ENCODE data around the gene SERTAD1. TPM values are rescaled to one million over a fixed set of nuclear protein-coding genes. Genes with fewer than 3 reads are reported as not detected.
"Not testable (repeated sequence)": the region's sequence is repeated elsewhere in the genome, so short reads cannot be mapped to it uniquely, and the experiment has no call there.

The SERTAD1 gene, protein sequence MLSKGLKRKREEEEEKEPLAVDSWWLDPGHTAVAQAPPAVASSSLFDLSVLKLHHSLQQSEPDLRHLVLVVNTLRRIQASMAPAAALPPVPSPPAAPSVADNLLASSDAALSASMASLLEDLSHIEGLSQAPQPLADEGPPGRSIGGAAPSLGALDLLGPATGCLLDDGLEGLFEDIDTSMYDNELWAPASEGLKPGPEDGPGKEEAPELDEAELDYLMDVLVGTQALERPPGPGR
- 5.8 TPM for polyA plus RNA-seq (ENCODE audit: insufficient read length)

DNA sequence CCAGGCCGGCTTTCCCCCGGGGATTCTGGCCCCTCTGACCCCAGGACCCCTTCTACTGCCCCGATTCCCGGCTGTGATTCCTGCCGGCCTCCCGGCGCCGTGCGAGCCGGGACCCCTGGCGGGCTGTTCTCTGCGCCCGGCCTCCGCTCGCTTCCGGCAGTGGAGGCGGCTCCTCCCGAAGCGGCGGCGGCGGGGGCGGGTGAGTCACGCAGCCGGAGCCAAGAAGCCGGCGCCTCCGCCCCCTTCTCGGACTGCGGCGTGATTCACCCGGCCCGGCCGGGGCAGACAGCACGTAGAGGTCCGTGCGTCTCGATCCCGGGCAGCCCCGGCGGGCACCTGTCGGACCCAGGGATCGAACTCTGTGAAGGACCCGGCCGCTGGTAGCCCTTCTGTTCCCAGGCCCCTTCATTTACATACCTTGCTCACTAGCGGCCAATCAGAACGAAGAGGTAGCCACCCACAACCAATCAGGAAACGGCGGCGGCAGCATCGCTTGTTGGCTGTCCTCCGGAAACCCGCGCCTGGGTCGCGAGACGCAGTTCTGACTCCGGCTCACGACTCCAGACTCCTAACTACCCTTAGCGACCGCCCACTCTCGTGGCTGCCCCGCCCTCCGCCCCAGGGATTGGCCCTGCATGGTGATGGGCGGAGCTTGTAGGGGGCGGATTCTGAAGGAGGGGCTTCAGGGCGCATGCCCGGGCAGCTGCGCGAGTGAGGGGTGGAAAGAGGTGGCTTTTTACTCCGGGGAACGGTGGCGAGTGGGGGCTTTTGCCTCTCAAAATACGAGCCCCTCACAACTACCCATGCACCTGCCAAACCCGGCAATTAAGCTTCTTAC is at the start of gene SERTAD1:
Gene SERTAD1 (minus strand): TSS at position 543 of the 838 bp plus-strand sequence. CDS start 2,446 bp downstream, outside the sequence.
- peak; percentile 97 for DNase-seq (ENCODE audit: low read depth)

DNA sequence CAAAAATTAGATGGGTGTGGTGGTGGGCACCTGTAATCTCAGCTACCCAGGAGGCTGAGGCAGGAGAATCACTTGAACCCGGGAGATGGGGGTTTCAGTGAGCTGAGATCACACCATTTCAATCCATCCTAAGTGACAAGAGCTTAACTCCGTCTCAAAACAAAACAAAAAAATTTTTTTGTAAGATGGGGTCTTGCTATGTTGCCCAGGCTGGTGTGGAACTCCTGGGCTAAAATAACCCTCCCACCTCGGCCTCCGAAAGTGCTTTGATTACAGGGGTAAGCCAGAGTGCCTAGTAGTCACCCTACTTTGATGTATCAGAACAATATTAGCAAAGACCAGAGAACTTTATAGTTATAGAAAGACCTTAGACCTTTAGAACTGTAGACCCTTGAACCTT is 48.9 kb upstream of the SERTAD1 start:
- DNase-seq (ENCODE audit: low read depth): no peak

DNA sequence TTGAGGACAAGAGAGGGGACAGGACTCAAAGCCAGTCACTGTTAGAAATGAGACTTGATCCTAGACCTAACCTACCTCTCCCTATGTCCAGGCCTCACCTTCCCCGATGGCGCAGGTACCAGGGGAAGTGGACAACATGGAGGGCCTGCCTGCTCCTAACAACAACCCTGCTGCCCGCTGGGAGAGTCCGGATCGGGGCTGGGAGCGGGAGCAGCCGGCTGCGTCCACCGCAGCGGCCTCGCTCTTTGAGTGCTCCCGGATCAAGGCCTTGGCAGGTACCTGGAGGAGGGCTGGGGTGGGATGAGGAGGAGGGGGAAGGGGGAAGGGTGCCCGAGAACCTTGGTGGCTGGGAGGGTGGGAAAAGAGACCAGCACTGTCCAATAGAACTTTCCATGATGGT is 46.7 kb upstream of the SERTAD1 start:
- no peak for DNase-seq (ENCODE audit: low read depth)

DNA sequence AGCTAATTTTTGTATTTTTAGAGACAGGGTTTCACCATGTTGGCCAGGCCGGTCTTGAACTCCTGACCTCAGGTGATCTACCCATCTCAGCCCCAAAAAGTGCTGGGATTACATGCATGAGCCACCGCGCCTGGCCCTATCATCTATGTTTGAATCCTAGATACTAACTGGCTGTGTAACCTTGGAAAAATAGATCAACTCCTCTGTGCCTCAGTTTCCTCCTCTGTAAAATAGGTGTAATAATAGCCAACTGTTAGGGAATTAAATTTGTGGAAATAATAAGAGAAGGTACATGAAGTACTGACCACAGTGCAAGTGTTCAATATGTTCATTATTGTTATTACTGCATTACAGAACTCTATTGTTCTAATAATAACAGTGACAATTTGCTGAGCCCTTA is 45.3 kb upstream of the SERTAD1 start:
- DNase-seq (ENCODE audit: low read depth): no peak

DNA sequence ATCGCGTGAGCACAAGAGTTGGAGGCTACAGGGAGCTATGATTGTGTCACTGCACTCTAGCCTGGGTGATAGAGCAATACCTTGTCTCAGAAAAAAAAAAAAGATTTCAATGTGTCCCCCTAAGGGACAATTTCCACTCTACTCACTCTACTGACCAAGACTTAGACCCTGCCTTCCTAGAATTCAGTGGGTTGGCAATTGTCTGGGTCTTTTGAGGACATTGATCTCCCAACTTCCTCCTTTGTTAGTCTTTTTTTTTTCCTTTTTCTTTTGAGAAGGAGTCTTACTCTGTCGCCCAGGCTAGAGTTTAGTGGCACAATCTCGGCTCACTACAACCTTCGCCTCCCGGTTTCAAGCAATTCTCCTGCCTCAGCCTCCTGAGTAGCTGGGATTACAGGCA is 43.2 kb upstream of the SERTAD1 start:
- no peak for DNase-seq (ENCODE audit: low read depth)

DNA sequence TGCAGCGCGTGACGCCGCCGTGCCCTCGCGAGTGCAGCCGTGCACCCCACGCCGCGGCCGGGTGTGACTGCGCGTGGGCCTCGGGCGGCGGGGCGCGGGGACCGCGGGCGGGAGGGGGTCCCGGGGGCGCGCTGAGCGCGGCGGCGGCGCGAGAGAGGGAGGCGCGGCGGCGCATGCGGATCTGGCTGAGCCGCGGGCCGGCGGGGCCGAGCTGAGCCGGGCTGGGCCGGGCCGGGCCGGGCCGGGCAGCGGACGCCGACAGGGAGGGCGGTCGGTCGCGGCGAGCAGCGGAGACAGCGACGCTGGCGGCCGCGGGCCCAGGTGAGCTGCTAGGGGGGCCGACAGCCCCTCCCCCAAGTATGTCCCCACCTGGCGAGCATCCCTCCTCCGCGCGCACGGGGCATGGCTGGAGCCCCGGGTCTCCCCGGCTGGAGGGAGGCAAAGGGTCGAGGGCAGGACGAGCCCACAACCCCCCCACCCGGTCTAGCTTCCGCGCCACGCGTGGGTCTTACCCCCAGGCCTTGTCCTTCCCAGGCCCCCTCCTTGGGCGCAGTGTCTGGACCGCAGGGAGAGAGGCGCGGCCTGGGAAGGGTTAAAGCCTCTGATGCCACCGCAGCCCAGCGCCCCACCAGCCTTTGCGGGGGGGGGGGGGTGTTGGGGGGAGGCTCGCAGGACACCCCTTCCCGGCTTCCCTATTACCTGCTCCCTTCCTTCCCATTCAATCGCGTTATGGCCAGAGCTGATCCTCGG is 41.4 kb upstream of the SERTAD1 start, which contains the start of gene SPTBN4:
Gene SPTBN4 (plus strand): TSS at position 17 of the 750 bp plus-strand sequence. CDS start 5,621 bp downstream, outside the sequence.
- no peak for DNase-seq (ENCODE audit: low read depth)

DNA sequence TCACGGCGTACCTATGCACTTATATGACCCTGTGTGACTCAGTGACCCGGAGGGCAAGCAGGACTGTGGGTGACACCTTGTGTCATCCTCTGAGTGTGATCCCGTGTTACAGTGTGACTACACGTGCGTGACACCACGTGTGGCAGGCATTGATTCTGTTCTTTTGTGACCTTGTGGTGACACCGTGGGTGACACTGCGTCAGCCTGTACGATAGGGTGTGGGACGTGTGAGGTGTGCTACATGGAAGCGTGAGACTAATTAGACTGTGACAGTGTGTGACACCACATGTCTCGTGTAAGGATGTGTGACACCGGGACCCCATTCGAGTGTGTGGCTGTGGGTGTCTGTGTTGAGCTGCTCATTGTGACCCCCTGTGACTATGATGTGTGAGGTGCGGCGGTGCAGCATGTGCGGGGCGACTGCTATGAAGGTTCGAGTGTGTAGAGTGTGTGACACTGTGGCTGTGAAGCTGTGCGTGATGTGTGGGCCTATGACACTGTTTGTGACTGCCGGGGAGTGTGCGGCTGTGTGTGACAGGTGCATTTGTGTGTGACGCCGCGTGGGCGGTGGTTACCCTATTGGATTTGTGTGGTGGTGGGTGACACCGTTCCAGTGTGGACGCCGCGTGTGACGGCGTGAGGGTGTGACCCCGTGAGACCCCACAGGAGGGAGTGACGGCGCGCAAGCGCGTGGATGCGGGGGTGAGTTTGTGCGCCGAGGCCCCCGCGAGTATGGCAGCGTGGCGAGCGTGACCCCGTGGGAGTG is 40.6 kb upstream of the SERTAD1 start:
- no peak for DNase-seq (ENCODE audit: low read depth)

DNA sequence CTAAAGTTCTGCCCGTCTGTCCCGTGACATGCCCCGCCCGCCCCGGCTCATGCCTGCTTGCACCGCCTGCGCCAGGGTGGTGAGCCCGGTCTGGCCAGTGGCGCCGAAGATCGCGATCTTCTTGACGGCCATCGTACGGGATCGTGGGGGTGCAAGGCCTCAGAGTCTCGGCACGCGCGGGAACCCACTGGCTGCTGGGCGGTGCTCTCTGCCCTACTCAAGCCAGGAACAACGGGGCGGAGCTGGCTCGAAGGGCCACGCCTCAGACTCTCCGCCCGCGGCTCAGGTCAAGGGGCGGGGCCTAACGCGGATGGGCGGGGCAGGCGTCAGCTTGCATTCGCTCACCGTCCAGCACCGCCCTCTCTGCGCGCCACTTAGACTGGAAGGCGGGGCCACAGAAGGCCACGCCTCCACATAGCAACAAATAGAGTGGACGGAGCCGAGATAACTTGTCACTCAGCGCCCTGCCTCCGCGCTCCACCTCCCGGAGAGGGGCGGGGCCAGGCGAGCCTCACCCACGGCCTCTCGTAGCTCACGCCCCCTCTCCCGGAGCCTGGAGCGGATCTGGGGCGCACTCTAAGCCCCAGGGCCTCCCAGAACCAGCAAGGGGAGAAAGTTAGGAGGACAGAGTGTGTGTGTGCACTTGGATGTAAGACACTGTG is 39.9 kb upstream of the SERTAD1 start, which contains the start of gene BLVRB:
Gene BLVRB (minus strand): TSS at position 189 of the 662 bp plus-strand sequence. CDS start 57 bp downstream, at position 132.
- peak; percentile 98 for DNase-seq (ENCODE audit: low read depth)

DNA sequence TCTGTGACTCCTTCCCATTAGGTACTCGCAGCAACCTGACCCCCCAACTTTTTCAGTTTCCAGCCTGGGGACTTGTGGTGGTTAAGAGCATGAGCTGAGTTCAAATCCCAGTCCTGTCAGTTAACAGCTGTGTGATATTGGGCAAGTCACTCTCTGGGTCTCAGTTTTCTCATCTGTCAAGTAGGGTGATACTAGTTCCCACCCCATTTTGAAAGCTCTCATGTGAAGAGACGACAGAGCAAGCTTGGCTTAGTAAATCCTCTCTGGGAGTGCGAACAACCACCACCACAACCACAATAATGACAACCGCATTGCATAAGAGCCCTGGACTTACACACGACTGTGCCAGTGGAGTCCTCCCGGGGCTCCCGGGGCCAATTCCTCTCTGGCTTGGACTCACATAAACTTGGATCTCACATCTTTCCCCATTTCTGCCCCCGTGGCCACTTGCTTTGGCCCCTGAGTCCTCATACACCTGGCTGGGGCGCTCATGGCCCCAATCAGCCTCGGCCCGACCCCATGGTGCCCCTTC is 39.3 kb upstream of the SERTAD1 start:
- no peak for DNase-seq (ENCODE audit: low read depth)

DNA sequence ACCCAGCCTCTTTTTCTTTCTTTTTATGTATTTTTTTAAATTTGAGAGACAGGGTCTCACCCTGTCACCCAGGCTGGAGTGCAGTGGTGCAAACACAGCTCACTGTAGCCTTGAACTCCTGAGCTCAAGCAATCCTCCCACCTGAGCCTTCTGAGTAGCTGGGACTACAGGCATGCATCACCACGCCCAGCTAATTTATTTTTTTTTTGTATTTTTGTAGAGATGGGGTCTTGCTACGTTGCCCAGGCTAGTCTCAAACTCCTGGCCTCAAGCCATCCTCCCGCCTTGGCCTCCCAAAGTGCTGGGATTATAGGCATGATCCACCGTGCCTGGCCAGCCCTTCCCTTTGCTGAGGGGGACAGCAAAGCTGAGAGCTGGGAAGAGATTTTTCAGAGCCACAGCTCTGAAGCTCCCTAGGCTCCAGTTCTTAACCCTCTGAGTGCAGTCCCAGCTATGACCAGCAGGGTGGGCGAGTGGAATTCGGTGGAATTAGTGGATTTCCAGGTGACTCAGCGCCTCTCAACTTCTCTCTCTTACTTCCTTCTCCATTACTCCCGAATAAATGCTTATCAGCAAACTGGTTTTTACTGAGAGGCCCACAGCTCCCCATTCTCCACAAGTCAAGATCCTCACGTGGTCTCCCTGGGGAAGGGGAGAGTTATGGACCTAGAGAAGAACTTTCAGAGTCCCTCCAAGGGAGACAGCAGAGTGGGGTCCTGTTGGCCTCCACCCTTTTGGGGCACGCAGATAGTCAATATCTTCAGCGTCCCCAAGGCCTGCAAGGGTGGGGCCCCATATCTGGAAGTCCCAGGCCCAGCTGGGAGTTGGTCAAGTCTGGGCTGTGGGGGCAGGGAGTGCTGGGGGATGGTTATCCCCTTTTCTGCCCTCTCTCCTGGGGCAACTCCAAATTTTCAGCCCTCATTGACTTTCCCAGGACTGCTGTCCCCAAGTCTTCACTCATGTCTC is 38.5 kb upstream of the SERTAD1 start:
- no peak for DNase-seq (ENCODE audit: low read depth)

DNA sequence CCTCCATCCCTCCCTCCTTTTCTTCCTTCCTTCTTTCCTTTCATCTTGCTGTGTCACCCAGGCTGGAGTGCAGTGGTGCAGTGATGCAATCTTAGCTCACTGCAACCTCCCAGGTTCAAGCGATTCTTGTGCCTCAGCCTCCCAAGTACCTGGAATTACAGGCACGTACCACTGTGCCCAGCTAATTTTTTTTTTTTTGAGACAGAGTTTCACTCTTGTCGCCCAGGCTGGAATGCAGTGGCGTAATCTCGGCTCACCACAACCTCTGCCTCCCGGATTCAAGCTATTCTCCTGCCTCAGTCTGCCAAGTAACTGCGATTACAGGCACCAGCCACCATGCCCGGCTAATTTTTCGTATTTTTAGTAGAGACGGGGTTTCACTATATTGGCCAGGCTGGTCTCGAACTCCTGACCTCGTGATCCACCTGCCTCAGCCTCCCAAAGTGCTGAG is 37.8 kb upstream of the SERTAD1 start:
- not testable (repeated sequence) for DNase-seq (ENCODE audit: low read depth)

DNA sequence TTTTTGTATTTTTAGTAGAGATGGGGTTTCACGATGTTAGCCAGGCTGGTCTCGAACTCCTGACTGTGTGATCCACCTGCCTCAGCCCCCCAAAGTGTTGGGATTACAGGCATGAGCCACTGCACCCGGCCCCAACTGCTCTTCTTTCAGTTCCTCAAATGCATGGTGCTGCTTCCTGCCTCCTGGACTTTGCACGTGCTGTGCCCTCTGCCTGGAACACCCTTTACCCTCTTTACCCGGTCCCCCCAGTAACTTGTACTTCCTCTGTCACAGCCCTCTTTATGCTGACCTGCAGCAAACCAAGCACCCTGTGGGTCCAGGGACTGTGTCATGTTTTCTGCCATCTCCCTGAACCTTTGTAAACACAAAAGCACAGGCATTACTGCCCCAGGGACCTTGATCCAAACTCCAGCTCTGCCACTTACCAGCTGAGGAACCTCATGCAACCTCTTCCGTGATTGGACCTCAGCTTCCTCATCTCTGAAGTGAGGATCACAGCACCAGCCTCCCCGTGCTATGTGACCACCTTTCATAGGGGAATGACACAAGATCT is 36.0 kb upstream of the SERTAD1 start:
- no peak for DNase-seq (ENCODE audit: low read depth)

DNA sequence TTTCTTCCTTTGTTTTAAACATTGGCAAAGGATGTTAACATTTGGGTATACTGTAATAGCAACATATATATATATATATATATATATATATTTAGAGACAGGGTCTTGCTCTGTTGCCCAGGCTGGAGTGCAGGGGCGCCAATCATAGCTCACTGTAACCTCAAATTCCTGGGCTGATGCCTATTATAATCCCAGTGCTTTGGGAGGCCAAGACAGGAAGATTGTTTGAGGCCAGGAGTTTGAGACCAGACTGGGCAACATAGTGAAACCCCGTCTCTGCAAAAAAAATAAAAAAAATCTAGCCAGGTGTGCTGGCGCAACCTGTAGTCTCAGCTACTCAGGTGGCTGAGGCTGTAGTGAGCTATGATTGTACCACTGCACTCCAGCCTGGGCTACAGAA is 34.4 kb upstream of the SERTAD1 start:
- no peak for DNase-seq (ENCODE audit: low read depth)

DNA sequence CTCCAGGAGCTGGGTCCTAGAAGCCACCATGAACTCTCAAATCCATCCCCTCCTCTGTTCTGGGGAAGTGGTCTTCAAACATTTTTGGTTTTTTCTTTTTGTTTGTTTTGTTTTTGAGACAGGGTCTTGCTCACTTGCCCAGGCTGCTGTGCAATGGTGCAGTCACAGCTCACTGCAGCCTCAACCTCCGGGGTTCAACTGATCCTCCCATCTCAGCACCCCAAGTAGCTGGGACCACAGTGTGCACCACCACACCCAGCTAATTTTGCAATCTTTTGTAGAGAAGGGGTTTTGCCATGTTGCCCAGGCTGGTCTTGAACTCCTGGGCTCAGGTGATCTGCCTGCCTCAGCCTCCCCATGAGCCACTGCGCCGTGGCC is 32.8 kb upstream of the SERTAD1 start:
- DNase-seq (ENCODE audit: low read depth): no peak

DNA sequence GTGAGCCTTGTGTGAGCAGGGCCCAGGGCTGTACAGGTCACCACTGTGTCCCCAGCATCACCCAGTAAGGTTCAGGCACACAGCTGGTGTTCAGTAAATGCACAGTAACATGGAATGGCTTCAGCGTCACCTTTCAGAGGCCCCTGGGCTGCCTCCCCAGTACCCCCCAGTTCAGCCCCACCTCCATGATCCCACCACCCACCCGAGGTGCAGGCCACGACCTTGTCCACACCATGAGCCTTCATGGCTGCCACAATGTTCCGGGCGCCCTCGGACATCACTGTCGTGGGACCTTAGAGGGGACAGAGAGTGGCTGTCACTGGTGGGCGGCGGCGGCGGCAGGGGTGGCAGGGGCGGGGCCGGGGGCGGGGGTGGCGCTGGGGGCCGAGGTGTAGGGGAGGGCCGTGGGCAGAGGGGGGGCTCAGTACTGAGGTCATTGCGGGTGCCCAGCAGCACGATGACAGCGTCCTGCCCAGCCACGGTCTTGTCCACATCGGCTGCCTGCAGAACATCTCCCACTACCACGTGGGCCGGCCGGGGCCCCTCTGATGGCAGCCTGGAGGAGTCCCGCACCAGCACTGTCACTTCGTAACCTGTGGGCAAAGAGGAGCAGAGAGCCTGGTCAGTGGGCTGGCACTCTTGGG is 32.3 kb upstream of the SERTAD1 start:
- no peak for DNase-seq (ENCODE audit: low read depth)

DNA sequence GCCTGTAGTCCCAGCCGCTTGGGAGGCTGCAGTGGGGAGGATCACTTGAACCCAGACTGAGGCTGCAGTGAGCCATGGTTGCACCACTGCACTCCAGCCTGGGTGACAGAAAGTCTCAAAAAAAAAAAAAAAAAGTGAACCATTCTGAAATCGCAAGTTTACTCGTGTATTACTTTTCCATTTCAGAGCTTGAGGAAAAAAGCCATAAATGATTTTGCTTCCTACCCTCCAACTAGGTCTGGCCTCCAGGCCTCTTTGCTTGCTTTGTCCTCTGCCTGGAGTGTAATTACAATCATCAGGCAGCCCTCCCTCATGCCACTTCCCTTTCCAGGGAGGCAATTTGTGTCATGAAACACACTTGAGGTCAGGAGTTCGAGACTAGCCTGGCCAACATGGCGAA is 31.3 kb upstream of the SERTAD1 start:
- no peak for DNase-seq (ENCODE audit: low read depth)

DNA sequence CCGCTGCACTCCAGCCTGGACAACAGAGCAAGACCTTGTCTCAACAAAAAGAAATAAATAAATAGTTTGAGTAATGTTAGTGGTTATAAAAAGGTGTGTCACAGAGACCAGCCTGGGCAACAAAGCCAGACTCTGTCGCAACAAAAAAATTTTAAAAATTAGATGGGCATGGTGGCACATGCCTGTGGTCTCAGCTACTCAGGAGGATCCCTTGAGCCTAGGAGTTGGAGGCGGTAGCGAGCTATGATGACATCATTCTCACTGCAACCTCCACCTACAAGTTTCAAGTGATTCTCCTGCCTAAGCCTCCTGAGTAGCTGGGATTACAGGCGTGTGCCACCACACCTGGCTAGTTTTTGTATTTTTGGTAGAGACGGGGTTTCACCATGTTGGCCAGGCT is 28.2 kb upstream of the SERTAD1 start:
- DNase-seq (ENCODE audit: low read depth): not testable (repeated sequence)

DNA sequence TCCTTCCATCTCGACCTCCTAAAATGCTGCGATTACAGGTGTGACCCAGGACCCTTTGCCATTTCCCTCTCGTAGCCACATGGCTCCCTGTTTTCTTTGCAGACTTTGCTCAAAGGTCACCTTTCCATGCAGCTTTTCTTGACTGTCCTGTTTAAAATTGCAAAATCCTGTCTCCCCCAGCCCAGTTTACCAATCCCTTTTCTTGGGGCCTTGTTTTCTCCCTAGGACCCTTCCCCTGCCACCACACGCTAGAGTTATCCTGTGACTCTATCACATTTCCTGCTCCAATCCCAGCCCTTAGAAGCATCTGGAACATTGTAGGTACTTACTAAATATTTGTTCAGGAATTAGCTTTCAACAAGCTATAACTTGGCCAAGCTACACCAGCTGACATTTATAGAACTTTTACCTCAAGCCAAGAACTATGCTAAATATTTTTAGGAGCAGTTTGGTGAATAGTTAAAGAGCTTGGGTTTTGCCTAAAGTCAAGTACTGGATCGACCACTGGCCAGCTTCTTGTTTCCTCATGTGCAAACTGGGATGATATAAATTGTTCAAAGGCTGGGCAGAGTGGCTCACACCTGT is 27.5 kb upstream of the SERTAD1 start:
- DNase-seq (ENCODE audit: low read depth): no peak
